Pancreas (tissue), 10 donors: ENCODE data around the gene F3. TPM values are rescaled to one million over a fixed set of nuclear protein-coding genes. Genes with fewer than 3 reads are reported as not detected.

ENCODE experiments used
- ATAC-seq, 4 donors: fragments of 200-7000 bp; cut with Tn5 transposase; one replicate each; pipeline versions ENCODE4 v1.8.0 to v1.9.1; 2020; ENCODE audit warnings: mild to moderate bottlenecking in 4 of 4, moderate library complexity in 4 of 4
- DNase-seq, 6 donors: peaks; one replicate each; pipeline ENCODE4 v3.0.0-alpha.2; 2020
- FAIRE-seq: peaks from 2 replicates; lab custom pipeline; 2012; peaks lifted over from hg19 to GRCh38; lab: Jason Lieb, UNC
- H3K27ac ChIP-seq, 4 donors: fragments of 200-600 bp; sonication (generic); 1 replicate in 3 of 4; 2 replicates in 1 of 4; pipeline versions ENCODE4 v1.5.0 to v1.8.0; 2020
- H3K27me3 ChIP-seq, 4 donors: fragments of 200-600 bp; one replicate each; pipeline ENCODE4 v1.8.0; 2021
- H3K36me3 ChIP-seq, 3 donors: fragments of 200-600 bp; sonication (generic) in 1 of 3; one replicate each; pipeline versions ENCODE4 v1.5.0 to v1.8.0; 2020 to 2021
- H3K4me1 ChIP-seq, 3 donors: fragments of 200-600 bp; one replicate each; pipeline ENCODE4 v1.8.0; 2021
- H3K4me3 ChIP-seq, 4 donors: fragments of 200-600 bp; sonication (generic) in 2 of 4; one replicate each; pipeline versions ENCODE4 v1.5.0 to v1.8.0; 2020 to 2021
- H3K9me3 ChIP-seq, 4 donors: fragments of 200-600 bp; one replicate each; pipeline ENCODE4 v1.8.0; 2021
- CTCF ChIP-seq, 4 donors: fragments of 200-600 bp; sonication (generic) in 3 of 4; IDR thresholded peaks; one replicate each; pipeline versions ENCODE4 v1.5.0 to v1.8.0; 2021; ENCODE audit warnings: antibody characterized with exemption in 4 of 4
- WGBS, 2 donors: extraction: QIAGEN DNeasy Blood & Tissue Kit; methylation state at CpG; one replicate each; pipeline ENCODE4 v1.1.7; 2013; 5-methylcytosine and 5-hydroxymethylcytosine counted together
- intact Hi-C, 3 donors: fragments of 100-400 bp; cut with DNase I; formaldehyde crosslinking; loops; one replicate each; pipeline versions ENCODE4 v1.11.1 to v1.14.2; 2022
- polyA plus RNA-seq, 2 donors: library from polyadenylated mRNA; stranded (reverse); fragments of 200-250 nt; gene quantifications; one replicate each; pipeline ENCODE4 v1.2.3, GENCODE V29; 2013
- total RNA-seq, 6 donors: library from RNA; stranded (reverse); fragmentation: NEBNext Ultra II Directional in 4 of 6; extraction: Animal tissue kit (Norgen Biotek cat#: 25700) in 4 of 6; gene quantifications; one replicate each; pipeline versions ENCODE4 v1.2.1 to v1.2.4, GENCODE V29; 2021 to 2023
- donor health status: healthy with polysubstance abuse.
- donor health status: DM: no; HTN: no; CAD: no; lungs with moderate emphysema.
- donor health status: DM: no; HTN: no; CAD: no.
- donor health status: control.
- donor health status: control.
- donor health status: Bipolar disorder and iron deficiency.
- donor health status: DM: yes; HTN: yes; CAD: no.
- donor health status: DM: no; HTN: no; CAD: no.
- donor health status: DM: no; HTN: no; CAD: no.
- donor health status: DM: yes; HTN: yes; CAD: no.

The F3 gene
- total and polyA plus RNA-seq, 8 donors = 14.8 to 117 (median 51.0) TPM

GRCh38 chr1:94529416-94529815 lies 12.1 kb downstream of the F3 start:
- Histone ChIP-seq H3K27me3 (no peaks in the 10 kb centered on the region), H3K27ac (no peak overlapping the region), H3K4me3 (no peak overlapping the region), H3K4me1 (peaks cover 0 to 12% (median 0%) of the 10 kb centered on the region in 3 donors), H3K9me3 (no peaks in the 10 kb centered on the region), H3K36me3 (peaks cover 0 to 19% (median 0%) of the 10 kb centered on the region in 3 donors)
- no peak for TF ChIP-seq CTCF (IDR thresholded peaks at IDR 0.05)
- 95 to 98% methylated on average over 2 of the region's 2 CpGs for WGBS, 2 donors
- intact Hi-C loops = loop anchor here in 1 of 3 donors (5.0 to 10.0 kb wide), 2 partner anchors 278 to 515 kb away; no protein-coding TSS in a partner anchor
- FAIRE-seq (no peak), DNase-seq (no peak), ATAC-seq (no peak)

GRCh38 chr1:94528826-94529225 lies 12.7 kb downstream of the F3 start:
- no peak overlapping the region for H3K4me3 ChIP-seq
- no peaks in the 10 kb centered on the region for H3K9me3 ChIP-seq
- WGBS, 2 donors = 94 to 100% methylated on average over 5 of the region's 5 CpGs
- H3K27ac ChIP-seq = no peak overlapping the region
- no peaks in the 10 kb centered on the region for H3K27me3 ChIP-seq
- intact Hi-C loops = loop anchor here in 1 of 3 donors (5.0 to 10.0 kb wide), 2 partner anchors 278 to 516 kb away; no protein-coding TSS in a partner anchor
- ATAC-seq = no peak
- no peak for DNase-seq
- peaks cover 0 to 19% (median 0%) of the 10 kb centered on the region in 3 donors for H3K36me3 ChIP-seq
- FAIRE-seq = no peak
- peaks cover 0 to 9% (median 0%) of the 10 kb centered on the region in 3 donors for H3K4me1 ChIP-seq
- no peak for TF ChIP-seq CTCF (IDR thresholded peaks at IDR 0.05)

GRCh38 chr1:94528299-94528698 lies 13.3 kb downstream of the F3 start:
- Histone ChIP-seq H3K27ac (peak overlapping the region in 2 of 4 donors; percentile 1 to 50), H3K36me3 (peaks cover 0 to 19% (median 0%) of the 10 kb centered on the region in 3 donors), H3K27me3 (no peaks in the 10 kb centered on the region), H3K4me3 (no peak overlapping the region), H3K4me1 (peaks cover 0 to 9% (median 0%) of the 10 kb centered on the region in 3 donors), H3K9me3 (no peaks in the 10 kb centered on the region)
- FAIRE-seq (no peak), DNase-seq (no peak), ATAC-seq (peak in 1 of 4 donors; percentile 32)
- TF ChIP-seq CTCF (IDR thresholded peaks at IDR 0.05) = no peak
- intact Hi-C loops = loop anchor here in 1 of 3 donors (5.0 to 10.0 kb wide), 2 partner anchors 279 to 517 kb away; no protein-coding TSS in a partner anchor
- 60 to 72% methylated on average over 1 of the region's 1 CpG for WGBS, 2 donors

- H3K4me1 ChIP-seq = peaks cover 0 to 9% (median 0%) of the 10 kb centered on the region in 3 donors
- no peak for TF ChIP-seq CTCF (IDR thresholded peaks at IDR 0.05)
- H3K36me3 ChIP-seq = peaks cover 0 to 14% (median 0%) of the 10 kb centered on the region in 3 donors
- no peak for FAIRE-seq
- no peak overlapping the region for H3K4me3 ChIP-seq
- peak; percentile 63 to 76 (median 72) for ATAC-seq
- intact Hi-C loops = loop anchor here in 1 of 3 donors (5.0 to 10.0 kb wide), 2 partner anchors 280 to 517 kb away; no protein-coding TSS in a partner anchor
- H3K9me3 ChIP-seq = no peaks in the 10 kb centered on the region
- 0 to 5% methylated on average over 1 of the region's 1 CpG for WGBS, 2 donors
- peak in 1 of 6 donors; percentile 60 for DNase-seq
- H3K27me3 ChIP-seq = no peaks in the 10 kb centered on the region
- peak overlapping the region in 2 of 4 donors; percentile 1 to 50 for H3K27ac ChIP-seq
Measured at GRCh38 chr1:94527447-94528031, 14.0 kb downstream of the F3 start.
